Measurements from ENCODE around the gene ATRNL1.

ATRNL1 gene

DNA sequence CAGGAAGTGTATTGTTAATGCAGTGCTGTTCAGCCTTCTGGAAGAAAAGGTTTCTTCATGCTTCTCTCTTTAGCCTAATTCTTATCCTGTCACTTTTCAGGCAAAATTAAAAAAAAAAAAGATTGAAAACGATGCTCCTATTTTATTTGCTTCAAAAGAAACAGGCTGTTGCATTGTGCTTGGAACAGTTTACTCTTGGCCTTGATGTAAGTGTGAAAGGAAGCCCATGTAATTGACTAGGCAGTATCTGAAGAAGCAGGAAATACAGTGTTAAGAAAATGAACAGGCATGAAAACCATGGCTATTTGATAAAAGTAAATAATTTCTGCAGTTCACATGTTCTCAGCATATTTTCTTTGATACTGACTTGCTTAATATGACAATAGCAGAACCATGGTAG is 40.4 kb upstream of the ATRNL1 start:
- no peak overlapping the region for H3K27ac ChIP-seq (ENCODE audit: low read depth, low read length, severe bottlenecking)
- H3K4me1 ChIP-seq (ENCODE audit: control insufficient read depth, insufficient read depth, low read length, poor library complexity, severe bottlenecking) = peaks cover 15% of the 10 kb centered on the region
- H3K36me3 ChIP-seq (ENCODE audit: control insufficient read depth, insufficient read depth, low read length) = no peaks in the 10 kb centered on the region
- no peaks in the 10 kb centered on the region for H3K9me3 ChIP-seq (ENCODE audit: control insufficient read depth, low read length)
- H3K4me3 ChIP-seq (ENCODE audit: extremely low read depth, insufficient read depth, low read length, poor library complexity, severe bottlenecking) = no peak overlapping the region
- 60 to 80% methylated on average over 1 of the region's 1 CpG for WGBS, 2 experiments (ENCODE audit: insufficient coverage in 2 of 2)

DNA sequence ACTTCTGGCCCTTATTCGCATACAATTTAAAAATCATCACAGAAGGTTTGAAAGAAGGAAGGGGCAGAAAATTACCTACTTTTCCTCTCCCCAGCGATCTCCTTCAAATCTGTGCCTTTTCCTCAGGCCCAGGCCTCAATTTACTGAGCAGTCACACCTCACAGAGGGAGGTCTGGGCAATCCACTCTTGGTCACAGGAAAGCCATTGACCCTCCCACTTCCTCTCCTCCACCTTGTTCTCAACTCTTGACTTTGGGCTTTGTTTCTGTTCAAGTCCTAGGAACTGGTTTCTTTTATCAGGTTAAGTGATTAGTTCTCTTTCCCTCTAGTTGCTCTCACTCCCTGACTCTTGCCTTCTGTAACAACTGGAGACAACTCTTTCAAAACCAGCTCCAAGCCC is 37.0 kb upstream of the ATRNL1 start:
- WGBS, 2 experiments (ENCODE audit: insufficient coverage in 2 of 2) = 83 to 86% methylated on average over 1 of the region's 2 CpGs
- Histone ChIP-seq H3K9me3 (ENCODE audit: control insufficient read depth, low read length) (no peaks in the 10 kb centered on the region), H3K27ac (ENCODE audit: low read depth, low read length, severe bottlenecking) (no peak overlapping the region), H3K36me3 (ENCODE audit: control insufficient read depth, insufficient read depth, low read length) (no peaks in the 10 kb centered on the region), H3K4me3 (ENCODE audit: extremely low read depth, insufficient read depth, low read length, poor library complexity, severe bottlenecking) (no peak overlapping the region), H3K4me1 (ENCODE audit: control insufficient read depth, insufficient read depth, low read length, poor library complexity, severe bottlenecking) (peaks cover 1% of the 10 kb centered on the region)

DNA sequence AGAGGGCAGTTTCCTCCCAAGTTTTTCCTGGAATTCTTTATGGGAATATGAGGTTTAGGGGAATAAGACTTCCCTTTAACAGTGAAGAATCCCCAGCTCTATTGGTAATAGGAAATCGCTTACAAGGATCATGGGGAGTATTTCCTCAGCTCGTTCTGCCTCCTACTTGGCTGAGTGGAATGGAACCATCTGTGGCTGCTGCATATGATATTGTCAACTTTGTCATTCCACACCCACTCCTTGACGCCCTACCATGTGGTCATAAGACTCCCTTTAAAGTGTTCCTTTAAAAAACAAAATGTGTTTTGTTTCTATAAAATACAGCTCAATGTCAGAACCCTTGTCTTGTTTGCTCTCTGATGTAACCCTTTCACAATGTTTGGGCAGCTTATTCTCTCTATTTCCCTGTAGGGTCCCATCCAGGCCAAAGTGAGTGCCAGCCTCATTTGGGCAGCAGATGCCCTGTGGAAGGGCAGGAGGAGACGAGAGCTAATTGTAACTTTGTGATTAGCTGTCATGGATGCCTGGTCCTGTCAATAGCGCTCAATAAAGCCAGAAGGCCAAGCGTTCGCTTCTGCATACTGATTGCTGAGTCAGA is 33.8 kb upstream of the ATRNL1 start:
- Histone ChIP-seq H3K9me3 (ENCODE audit: control insufficient read depth, low read length) (no peaks in the 10 kb centered on the region), H3K36me3 (ENCODE audit: control insufficient read depth, insufficient read depth, low read length) (no peaks in the 10 kb centered on the region), H3K27ac (ENCODE audit: low read depth, low read length, severe bottlenecking) (no peak overlapping the region), H3K4me3 (ENCODE audit: extremely low read depth, insufficient read depth, low read length, poor library complexity, severe bottlenecking) (no peak overlapping the region), H3K4me1 (ENCODE audit: control insufficient read depth, insufficient read depth, low read length, poor library complexity, severe bottlenecking) (no peaks in the 10 kb centered on the region)
- WGBS, 2 experiments (ENCODE audit: insufficient coverage in 2 of 2) = 90 to 92% methylated on average over 5 to 6 of the region's 7 CpGs

GRCh38 chr10:115063701-115064658 is 29.2 kb upstream of the ATRNL1 start:
- Histone ChIP-seq H3K27ac (ENCODE audit: low read depth, low read length, severe bottlenecking) (no peak overlapping the region), H3K4me1 (ENCODE audit: control insufficient read depth, insufficient read depth, low read length, poor library complexity, severe bottlenecking) (peaks cover 4% of the 10 kb centered on the region), H3K9me3 (ENCODE audit: control insufficient read depth, low read length) (no peaks in the 10 kb centered on the region), H3K36me3 (ENCODE audit: control insufficient read depth, insufficient read depth, low read length) (no peaks in the 10 kb centered on the region), H3K4me3 (ENCODE audit: extremely low read depth, insufficient read depth, low read length, poor library complexity, severe bottlenecking) (no peak overlapping the region)
- WGBS, 2 experiments (ENCODE audit: insufficient coverage in 2 of 2) = 69 to 71% methylated on average over 1 to 4 of the region's 5 CpGs

DNA sequence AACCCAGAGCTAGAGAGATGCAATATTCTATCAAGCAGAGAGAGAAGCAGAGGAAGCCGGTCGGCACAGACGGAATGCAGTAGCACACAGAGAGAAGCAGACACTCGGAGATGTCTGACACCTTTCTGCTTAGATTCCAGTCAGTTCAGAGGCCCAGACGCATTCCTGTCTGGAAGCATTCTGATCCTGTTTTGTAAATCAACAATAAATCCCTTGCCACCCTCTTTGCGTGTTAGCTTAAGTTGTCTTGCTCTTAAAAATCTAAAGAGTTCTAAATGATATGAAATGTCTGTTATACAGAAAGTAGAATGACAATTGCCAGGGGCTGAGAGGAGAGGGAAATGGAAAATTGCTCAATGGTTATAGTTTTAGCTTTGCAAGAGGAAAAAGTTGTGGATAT is 27.4 kb upstream of the ATRNL1 start:
- no peaks in the 10 kb centered on the region for H3K9me3 ChIP-seq (ENCODE audit: control insufficient read depth, low read length)
- peaks cover 4% of the 10 kb centered on the region for H3K4me1 ChIP-seq (ENCODE audit: control insufficient read depth, insufficient read depth, low read length, poor library complexity, severe bottlenecking)
- H3K36me3 ChIP-seq (ENCODE audit: control insufficient read depth, insufficient read depth, low read length) = no peaks in the 10 kb centered on the region
- no peak overlapping the region for H3K27ac ChIP-seq (ENCODE audit: low read depth, low read length, severe bottlenecking)
- 65 to 81% methylated on average over 4 to 5 of the region's 6 CpGs for WGBS, 2 experiments (ENCODE audit: insufficient coverage in 2 of 2)
- H3K4me3 ChIP-seq (ENCODE audit: extremely low read depth, insufficient read depth, low read length, poor library complexity, severe bottlenecking) = no peak overlapping the region

DNA sequence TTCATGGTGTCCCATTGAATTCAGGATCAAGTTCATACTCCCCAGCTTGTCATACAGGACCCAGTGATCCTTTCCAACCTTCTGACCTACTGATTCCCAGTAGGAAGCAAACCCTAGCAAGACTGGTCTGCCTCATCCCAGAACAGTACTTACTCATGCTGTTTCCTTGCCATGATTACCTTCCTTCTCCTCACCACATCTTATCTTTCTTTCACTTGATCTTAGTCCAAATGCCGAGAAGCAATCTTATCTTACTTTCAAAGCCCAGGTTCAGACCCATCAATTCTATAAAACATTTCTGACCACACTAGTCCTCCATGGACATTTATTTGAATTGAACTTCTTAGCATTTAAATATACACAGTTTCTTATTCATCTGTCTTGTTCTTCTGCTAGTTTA is 26.6 kb upstream of the ATRNL1 start:
- no peak overlapping the region for H3K27ac ChIP-seq (ENCODE audit: low read depth, low read length, severe bottlenecking)
- H3K9me3 ChIP-seq (ENCODE audit: control insufficient read depth, low read length) = no peaks in the 10 kb centered on the region
- no peak overlapping the region for H3K4me3 ChIP-seq (ENCODE audit: extremely low read depth, insufficient read depth, low read length, poor library complexity, severe bottlenecking)
- no peaks in the 10 kb centered on the region for H3K36me3 ChIP-seq (ENCODE audit: control insufficient read depth, insufficient read depth, low read length)
- H3K4me1 ChIP-seq (ENCODE audit: control insufficient read depth, insufficient read depth, low read length, poor library complexity, severe bottlenecking) = peaks cover 4% of the 10 kb centered on the region
- 92 to 100% methylated on average over 1 of the region's 1 CpG for WGBS, 2 experiments (ENCODE audit: insufficient coverage in 2 of 2)

DNA sequence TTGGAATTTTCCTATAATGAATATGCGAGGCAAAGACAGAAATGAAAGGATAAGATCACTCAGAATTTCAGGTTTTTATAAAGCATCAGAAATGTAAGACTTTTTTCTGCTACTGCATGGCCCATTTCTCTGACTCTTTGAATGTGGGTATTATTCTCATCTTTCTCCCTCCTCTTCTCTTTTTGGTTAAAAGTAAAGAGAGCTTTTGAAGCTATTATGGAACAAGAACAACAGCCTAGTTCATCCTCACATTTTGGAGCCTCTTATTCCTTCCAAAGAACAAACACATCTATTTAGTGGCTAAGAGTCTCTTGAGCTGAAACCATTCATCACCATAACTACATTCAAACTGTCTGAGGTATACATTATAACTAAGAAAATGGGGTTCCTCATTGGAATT is 19.4 kb upstream of the ATRNL1 start:
- Histone ChIP-seq H3K36me3 (ENCODE audit: control insufficient read depth, insufficient read depth, low read length) (no peaks in the 10 kb centered on the region), H3K4me1 (ENCODE audit: control insufficient read depth, insufficient read depth, low read length, poor library complexity, severe bottlenecking) (no peaks in the 10 kb centered on the region), H3K4me3 (ENCODE audit: extremely low read depth, insufficient read depth, low read length, poor library complexity, severe bottlenecking) (no peak overlapping the region), H3K27ac (ENCODE audit: low read depth, low read length, severe bottlenecking) (no peak overlapping the region), H3K9me3 (ENCODE audit: control insufficient read depth, low read length) (peaks cover 8% of the 10 kb centered on the region)
- WGBS, 2 experiments (ENCODE audit: insufficient coverage in 2 of 2) = 100% methylated on average over 1 of the region's 1 CpG; no CpG with 5 or more reads in 1 of the 2 experiments

DNA sequence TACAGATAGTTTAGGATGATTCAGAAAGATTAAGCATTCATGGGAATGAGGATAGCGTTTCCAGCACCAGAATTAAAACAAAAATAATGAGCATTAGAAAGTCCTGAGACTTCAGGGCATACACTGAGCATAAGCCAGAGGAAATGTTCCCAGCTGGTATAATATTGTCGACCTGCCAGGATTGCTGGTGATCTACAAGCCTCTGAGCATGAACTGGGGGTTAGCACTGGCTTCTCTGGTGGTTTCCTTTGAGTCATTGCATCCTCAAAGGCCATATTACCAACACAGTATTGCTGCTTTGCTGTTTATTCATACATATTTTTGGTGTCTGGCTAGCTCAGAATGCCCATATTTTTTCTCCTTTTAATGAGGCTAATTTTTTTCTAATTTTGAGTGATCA is 10.7 kb upstream of the ATRNL1 start:
- Histone ChIP-seq H3K36me3 (ENCODE audit: control insufficient read depth, insufficient read depth, low read length) (no peaks in the 10 kb centered on the region), H3K4me3 (ENCODE audit: extremely low read depth, insufficient read depth, low read length, poor library complexity, severe bottlenecking) (no peak overlapping the region), H3K9me3 (ENCODE audit: control insufficient read depth, low read length) (peaks cover 27% of the 10 kb centered on the region), H3K27ac (ENCODE audit: low read depth, low read length, severe bottlenecking) (no peak overlapping the region), H3K4me1 (ENCODE audit: control insufficient read depth, insufficient read depth, low read length, poor library complexity, severe bottlenecking) (peaks cover 4% of the 10 kb centered on the region)
- WGBS, 2 experiments (ENCODE audit: insufficient coverage in 2 of 2) = 90 to 100% methylated on average over 1 to 2 of the region's 2 CpGs

DNA sequence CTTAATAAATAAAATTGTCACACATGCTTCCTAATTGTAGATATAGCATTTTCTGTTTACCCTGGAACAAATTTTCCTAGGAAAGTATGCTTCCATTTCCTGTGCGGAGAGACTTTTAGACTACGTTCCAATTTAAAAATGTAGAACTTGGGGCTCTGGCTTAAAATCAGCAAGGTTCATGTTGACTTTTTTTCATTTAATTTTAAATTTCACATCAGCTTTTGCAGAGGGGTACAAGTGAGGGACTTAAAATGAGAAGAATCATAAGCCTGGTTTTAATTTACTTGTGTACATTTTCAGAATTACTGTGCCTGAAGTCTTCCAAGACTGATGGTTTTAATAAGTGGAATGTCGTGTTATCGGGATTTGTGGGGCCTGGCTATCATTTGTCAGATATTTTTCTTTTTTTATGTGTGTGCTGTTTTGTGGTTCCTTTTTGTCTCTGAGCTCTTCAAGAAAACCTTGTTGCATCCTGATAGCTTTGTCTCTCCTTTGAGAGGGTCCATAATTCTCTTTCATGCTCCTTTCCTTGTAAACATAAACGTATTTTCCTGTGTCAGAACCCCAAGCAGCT is 8.8 kb upstream of the ATRNL1 start:
- Histone ChIP-seq H3K27ac (ENCODE audit: low read depth, low read length, severe bottlenecking) (no peak overlapping the region), H3K36me3 (ENCODE audit: control insufficient read depth, insufficient read depth, low read length) (no peaks in the 10 kb centered on the region), H3K9me3 (ENCODE audit: control insufficient read depth, low read length) (peaks cover 14% of the 10 kb centered on the region), H3K4me1 (ENCODE audit: control insufficient read depth, insufficient read depth, low read length, poor library complexity, severe bottlenecking) (peaks cover 4% of the 10 kb centered on the region), H3K4me3 (ENCODE audit: extremely low read depth, insufficient read depth, low read length, poor library complexity, severe bottlenecking) (no peak overlapping the region)
- WGBS, 2 experiments (ENCODE audit: insufficient coverage in 2 of 2) = 92% methylated on average over 2 of the region's 5 CpGs; no CpG with 5 or more reads in 1 of the 2 experiments

GRCh38 chr10:115091161-115091560 is 2.0 kb upstream of the ATRNL1 start:
- 86 to 100% methylated on average over 3 of the region's 6 CpGs for WGBS, 2 experiments (ENCODE audit: insufficient coverage in 2 of 2)
- Histone ChIP-seq H3K27ac (ENCODE audit: low read depth, low read length, severe bottlenecking) (no peak overlapping the region), H3K4me1 (ENCODE audit: control insufficient read depth, insufficient read depth, low read length, poor library complexity, severe bottlenecking) (no peaks in the 10 kb centered on the region)

DNA sequence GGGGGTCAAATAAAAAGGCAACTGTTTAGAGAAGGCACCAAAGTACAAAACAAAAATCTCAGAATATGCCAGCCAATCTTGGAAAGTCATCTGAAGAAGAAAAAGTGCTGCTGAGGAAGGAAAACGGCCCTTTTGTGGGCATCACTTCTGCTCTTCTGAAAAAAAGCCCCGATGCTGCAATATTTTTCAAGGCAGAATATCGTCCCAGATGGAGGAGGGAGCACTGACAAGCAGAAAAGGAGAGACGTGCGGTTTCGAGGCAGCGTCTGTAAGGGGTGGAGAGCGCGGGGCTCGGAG is 959 bp upstream of the ATRNL1 start:
- peaks cover 3% of the 10 kb centered on the region for H3K9me3 ChIP-seq (ENCODE audit: control insufficient read depth, low read length)
- no peaks in the 10 kb centered on the region for H3K4me1 ChIP-seq (ENCODE audit: control insufficient read depth, insufficient read depth, low read length, poor library complexity, severe bottlenecking)
- 2% methylated on average over 7 to 10 of the region's 10 CpGs for WGBS, 2 experiments (ENCODE audit: insufficient coverage in 2 of 2)
- H3K4me3 ChIP-seq (ENCODE audit: extremely low read depth, insufficient read depth, low read length, poor library complexity, severe bottlenecking) = peak overlapping the region; percentile 81
- peak overlapping the region; percentile 93 for H3K27ac ChIP-seq (ENCODE audit: low read depth, low read length, severe bottlenecking)
- no peaks in the 10 kb centered on the region for H3K36me3 ChIP-seq (ENCODE audit: control insufficient read depth, insufficient read depth, low read length)

More at GRCh38 chr10:115091161-115091560, 2.0 kb upstream of the ATRNL1 start:
- H3K36me3 ChIP-seq (ENCODE audit: control insufficient read depth, insufficient read depth, low read length) = no peaks in the 10 kb centered on the region
- H3K4me3 ChIP-seq (ENCODE audit: extremely low read depth, insufficient read depth, low read length, poor library complexity, severe bottlenecking) = no peak overlapping the region
- H3K9me3 ChIP-seq (ENCODE audit: control insufficient read depth, low read length) = peaks cover 9% of the 10 kb centered on the region

Data from mesodermal cell (in vitro differentiated cells).